C4-2B (cell line): ENCODE measurements around the gene ZBTB40.

Experiments used
- ZFX ChIP-seq: fragments of 450-650 bp; IDR thresholded peaks from 2 replicates; pipeline ENCODE4 v1.6.1; 2017
- TF ChIP-seq, protein P1 (sequence below): fragments of 450-650 bp; conservative IDR thresholded peaks from 2 replicates; pipeline ENCODE4 v1.5.1; 2017; ENCODE audit warnings: mild to moderate bottlenecking

DNA sequence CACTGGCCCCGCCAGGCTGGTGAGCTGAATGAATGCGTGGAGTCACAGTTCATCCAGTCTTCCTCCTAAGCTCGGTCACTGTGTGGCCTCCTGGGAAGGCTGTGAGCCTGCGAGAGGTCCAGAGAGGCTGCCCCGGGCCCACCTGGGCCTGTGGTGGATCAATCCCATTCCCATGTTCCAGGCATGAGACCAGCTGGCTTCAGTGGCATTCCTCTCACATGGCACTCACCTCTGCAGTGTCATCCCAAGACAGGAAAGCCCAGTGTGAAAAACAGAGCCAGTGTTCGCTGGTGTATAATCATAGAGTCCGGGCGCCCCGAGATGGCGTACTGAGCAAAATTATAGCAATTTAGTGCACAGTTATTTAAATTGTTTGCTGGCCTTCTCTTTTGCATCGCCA is 74.0 kb downstream of the ZBTB40 start:
- TF ChIP-seq, protein P1, sequence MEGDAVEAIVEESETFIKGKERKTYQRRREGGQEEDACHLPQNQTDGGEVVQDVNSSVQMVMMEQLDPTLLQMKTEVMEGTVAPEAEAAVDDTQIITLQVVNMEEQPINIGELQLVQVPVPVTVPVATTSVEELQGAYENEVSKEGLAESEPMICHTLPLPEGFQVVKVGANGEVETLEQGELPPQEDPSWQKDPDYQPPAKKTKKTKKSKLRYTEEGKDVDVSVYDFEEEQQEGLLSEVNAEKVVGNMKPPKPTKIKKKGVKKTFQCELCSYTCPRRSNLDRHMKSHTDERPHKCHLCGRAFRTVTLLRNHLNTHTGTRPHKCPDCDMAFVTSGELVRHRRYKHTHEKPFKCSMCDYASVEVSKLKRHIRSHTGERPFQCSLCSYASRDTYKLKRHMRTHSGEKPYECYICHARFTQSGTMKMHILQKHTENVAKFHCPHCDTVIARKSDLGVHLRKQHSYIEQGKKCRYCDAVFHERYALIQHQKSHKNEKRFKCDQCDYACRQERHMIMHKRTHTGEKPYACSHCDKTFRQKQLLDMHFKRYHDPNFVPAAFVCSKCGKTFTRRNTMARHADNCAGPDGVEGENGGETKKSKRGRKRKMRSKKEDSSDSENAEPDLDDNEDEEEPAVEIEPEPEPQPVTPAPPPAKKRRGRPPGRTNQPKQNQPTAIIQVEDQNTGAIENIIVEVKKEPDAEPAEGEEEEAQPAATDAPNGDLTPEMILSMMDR = no peak
- TF ChIP-seq ZFX = no peak
